Measurements from ENCODE around the gene CYP2A13.
"Not testable (repeated sequence)": the region's sequence is repeated elsewhere in the genome, so short reads cannot be mapped to it uniquely, and the experiment has no call there.

Gene CYP2A13

DNA sequence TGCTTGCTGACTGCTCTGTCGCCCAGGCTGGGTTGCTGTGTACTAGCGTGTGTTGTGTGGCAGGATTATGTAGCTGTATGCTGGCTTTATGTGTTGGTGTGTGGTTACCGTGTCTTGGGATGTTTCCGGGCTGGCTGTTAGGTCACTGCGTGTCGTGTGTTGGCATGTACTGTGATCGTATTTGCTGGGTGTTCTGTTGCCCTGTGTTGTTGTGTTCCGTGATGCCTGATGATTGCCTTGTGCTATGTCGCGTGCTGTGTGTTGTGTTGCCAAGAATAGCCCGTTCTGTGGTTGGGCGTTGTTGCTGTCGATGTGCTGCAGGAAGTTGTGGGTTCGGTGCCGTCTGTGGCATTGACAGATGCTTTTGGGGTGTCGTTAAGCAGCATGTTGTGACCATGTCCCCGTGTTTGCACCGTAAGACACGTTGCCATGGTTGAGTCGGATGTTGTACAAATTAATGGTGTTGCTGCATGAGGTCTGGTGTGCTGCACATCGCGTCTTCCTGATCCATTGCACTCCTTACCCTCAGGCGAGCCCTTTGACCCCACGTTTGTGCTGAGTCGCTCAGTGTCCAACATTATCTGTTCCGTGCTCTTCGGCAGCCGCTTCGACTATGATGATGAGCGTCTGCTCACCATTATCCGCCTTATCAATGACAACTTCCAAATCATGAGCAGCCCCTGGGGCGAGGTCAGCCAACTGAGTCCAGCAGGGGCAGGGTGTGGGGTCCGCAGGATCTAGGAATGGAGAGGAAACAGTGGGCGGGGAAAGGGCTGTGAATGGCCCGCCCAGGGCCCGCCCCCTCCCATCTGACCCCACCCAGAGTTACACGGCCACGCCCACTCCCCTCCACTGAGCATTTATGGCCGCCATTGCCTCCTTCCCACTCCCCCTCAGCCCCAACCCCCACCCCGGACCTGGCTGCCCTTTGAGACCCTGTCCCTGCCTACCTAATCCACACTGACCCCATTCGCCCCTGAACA, 33.0 kb downstream of the CYP2A13 start:
- DNase-seq (ENCODE audit: low read depth in 2 of 2): not testable (repeated sequence)

GRCh38 chr19:41122846-41123245, 34.6 kb downstream of the CYP2A13 start:
- not testable (repeated sequence) for DNase-seq (ENCODE audit: low read depth in 2 of 2)

GRCh38 chr19:41123716-41124294, 35.6 kb downstream of the CYP2A13 start:
- DNase-seq (ENCODE audit: low read depth in 2 of 2): no peak

- DNase-seq (ENCODE audit: low read depth in 2 of 2): peak in 1 of 2 donors; percentile 26
Measured at GRCh38 chr19:41126765-41127203, 38.5 kb downstream of the CYP2A13 start.

DNA sequence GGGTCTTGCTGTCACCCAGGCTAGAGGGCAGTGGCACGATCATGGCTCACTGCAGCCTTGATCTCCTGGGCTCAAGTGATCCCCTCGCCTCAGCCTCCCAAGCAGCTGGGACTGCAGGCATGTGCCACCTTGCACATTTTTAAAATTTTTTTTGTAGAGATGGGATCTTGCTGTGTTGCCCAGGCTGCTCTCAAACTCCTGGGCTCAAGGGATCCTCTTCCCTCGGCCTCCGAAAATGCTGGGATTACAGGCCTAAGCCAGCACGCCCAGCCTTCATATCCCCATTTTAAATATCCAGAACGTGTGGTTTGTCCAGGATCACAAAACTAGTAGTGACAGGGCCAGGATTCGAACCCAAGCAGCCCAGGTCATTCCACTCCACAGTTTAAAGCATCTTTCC, 39.1 kb downstream of the CYP2A13 start:
- not testable (repeated sequence) for DNase-seq (ENCODE audit: low read depth in 2 of 2)

GRCh38 chr19:41127801-41128300, 39.6 kb downstream of the CYP2A13 start:
- peak; percentile 63 to 88 for DNase-seq (ENCODE audit: low read depth in 2 of 2)

DNA sequence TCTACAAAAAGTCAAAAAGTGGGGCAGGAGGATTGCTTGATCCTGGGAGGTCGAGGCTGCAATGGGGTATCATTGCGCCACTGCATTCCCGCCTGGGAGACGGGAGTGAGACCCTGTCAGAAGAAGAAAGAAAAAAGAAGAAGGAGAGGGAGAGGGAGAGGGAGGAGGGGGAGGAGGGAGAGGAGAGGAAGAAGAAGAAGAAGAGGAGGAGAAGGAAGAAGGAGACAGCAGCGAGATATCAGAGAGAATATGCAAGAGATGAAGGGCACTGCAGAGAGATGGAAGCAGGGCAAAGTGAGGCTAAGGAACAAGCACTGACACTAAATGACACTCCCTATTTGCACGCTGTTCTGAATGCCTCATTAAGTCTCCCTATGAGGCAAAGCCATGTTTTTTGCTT, 40.4 kb downstream of the CYP2A13 start:
- no peak for DNase-seq (ENCODE audit: low read depth in 2 of 2)

DNA sequence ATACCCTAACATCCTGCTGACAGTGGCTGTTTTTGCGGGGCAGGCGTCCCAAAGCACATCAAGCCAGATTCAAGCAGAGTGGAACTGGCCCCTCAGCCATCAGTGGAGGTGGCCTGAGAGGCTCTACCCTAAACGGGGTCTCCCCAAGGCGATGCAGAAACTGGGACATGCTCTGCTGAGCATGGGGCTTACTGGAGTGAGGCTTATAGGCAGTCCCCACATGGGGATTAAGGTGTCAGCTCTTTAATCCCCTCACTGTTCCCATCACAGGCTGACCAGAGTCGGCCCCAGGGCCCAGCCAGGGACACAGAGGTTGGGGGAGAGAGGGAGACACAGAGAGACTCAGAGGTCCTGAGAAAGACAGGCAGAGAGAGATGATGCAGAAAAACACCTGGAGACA, 42.9 kb downstream of the CYP2A13 start:
- DNase-seq (ENCODE audit: low read depth in 2 of 2): no peak

- no peak for DNase-seq (ENCODE audit: low read depth in 2 of 2)
Measured at GRCh38 chr19:41133260-41133659, 45.0 kb downstream of the CYP2A13 start.

DNA sequence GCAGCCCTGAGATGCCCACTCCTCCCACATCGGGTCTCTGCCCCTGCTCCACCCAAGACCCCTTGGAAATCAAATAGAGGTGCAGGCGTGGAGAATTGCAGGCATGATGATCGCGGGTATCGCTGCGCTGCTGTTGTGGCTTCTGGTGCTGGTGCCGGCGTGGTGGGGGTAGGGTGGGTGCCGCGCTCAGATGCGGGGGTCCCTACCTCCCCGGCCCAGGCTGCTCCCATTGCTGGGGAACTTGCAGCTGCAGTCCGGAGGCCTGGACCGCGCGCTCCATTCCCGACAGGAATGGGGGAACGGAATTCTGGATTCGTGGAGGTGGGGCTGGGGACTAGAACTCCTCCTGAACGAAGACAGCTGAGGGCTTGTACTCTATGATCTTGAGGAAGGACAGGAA, 46.4 kb downstream of the CYP2A13 start:
- DNase-seq (ENCODE audit: low read depth in 2 of 2): no peak

DNA sequence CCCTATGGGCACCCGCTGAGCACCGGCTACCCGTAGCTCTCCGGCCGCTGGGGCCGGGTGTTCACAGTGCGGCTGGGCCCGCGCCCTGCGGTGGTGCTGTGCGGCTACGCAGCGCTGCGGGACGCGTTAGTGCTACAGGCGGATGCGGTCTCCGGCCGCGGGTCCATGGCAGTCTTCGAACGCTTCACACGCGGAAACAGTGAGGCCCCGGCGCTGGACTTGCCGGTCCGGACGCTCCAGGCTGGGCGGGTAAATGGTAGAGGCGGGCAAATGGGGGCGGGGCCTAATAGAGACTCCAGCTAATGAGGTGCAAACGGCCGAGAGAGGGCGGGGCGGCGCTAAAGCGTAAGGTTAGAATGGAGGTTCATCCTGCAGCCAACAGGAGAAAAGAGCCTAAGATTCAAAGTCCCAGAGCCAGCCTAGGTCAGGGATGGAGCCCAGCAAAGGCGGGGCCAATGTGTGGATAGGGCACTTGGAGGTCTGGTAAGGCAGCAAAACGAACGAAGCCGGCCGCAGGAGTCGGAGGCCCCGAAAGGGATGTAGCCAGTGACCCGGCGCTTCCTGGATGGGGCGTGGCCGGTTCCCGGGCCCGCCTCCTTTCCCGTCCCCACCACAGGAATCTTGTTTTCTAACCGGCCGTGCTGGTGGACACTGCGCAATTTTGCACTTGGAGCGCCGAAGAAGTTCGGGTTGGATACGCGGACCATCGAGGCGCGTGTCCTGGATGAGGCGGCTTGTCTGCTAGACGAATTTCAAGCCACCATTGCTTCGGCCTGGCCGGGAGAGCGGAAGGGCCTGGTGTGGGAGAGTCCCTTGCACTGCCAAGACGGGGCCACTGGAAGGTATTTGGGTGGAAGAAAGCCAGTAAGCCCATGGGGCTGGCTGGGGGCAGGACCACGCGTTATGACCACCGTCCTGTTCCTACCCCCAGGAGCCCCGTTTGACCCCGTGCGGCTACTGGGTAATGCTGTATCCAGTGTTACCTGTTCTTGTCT, 47.4 kb downstream of the CYP2A13 start:
- peak; percentile 20 to 22 for DNase-seq (ENCODE audit: low read depth in 2 of 2)

DNA sequence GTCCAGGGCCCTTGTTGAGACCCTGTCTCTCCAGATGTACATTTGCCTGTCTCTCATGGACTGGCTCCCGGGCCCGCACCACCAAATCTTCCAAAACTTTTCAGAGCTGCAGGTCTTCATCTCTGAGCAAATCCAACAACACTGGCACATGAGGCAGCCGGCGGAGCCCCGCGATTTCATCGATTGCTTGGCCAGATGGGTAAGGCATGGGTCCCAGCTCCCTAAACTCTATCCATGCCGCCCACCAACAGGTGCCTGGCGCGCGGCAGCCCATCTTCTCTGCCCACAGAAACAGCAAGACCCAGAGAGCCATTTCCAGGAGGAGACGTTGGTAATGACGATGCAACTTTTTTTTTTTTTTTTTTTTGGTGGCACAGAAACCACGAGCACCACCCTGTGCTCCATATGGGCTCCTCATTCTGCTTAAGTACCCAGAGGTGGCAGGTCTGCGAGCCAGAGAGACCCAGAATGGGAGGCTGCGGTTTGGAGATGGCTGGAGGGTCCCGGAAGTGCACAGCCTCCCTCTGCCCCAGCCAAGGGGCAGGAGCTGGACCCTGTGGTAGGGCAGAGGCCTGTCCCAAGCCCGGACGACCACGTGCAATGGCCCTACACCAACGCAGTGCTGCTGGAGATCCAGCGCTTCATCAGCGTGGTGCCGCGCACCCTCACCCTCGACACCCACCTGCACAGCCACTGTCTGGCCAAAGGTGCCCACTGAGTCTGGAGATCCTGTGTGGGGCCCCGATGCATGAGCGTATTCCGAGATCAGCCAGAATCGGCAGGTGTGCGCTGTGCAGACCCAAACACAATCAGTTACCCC, 48.6 kb downstream of the CYP2A13 start:
- DNase-seq (ENCODE audit: low read depth in 2 of 2): no peak

DNA sequence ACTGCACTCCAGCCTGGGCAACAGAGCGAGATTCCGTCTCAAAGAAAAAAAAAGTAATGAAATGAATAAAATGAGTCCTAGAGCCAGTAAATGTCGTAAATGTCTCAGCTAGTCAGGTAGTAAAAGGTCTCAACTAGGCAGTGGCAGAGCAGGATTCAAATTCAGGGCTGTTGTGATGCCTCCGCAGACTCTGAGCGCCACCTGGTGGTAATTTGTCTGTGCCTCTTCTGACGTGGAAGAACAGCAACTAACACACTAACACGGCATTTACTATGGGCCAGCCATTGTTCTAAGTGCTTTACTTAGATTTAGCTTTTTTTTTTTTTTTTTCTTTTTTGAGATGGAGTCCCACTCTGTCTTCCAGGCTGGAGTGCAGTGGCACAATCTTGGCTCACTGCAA, 56.2 kb downstream of the CYP2A13 start:
- peak; percentile 81 to 90 for DNase-seq (ENCODE audit: low read depth in 2 of 2)

Data from stimulated activated CD4-positive, alpha-beta T cell treated with anti-CD3 and anti-CD28 coated beads, Interleukin-4, amount 100 ng/mL, for 48 hours (primary cell).